Neuronal stem cell (in vitro differentiated cells): ENCODE measurements around the gene GTSF1L. TPM values are rescaled to one million over a fixed set of nuclear protein-coding genes. Genes with fewer than 3 reads are reported as not detected.

Experiments
- DNase-seq: peaks from one replicate; pipeline ENCODE4 v3.0.0-alpha.2; 2013; ENCODE audit warnings: low spot score
- H2AFZ ChIP-seq: one replicate; pipeline ENCODE4 v1.6.1; 2013; ENCODE audit warnings: mild to moderate bottlenecking, low read length, inconsistent platforms
- H2AK5ac ChIP-seq: 2 replicates; pipeline ENCODE4 v1.6.1; 2013; ENCODE audit warnings: low read depth, mild to moderate bottlenecking, inconsistent platforms, low read length, moderate library complexity, mixed read lengths
- H2BK120ac ChIP-seq: 2 replicates; pipeline ENCODE4 v1.6.1; 2013; ENCODE audit warnings: low read depth, mild to moderate bottlenecking, inconsistent platforms, low read length, moderate library complexity, mixed read lengths
- H2BK12ac ChIP-seq: one replicate; pipeline ENCODE4 v1.6.1; 2013; ENCODE audit warnings: low read length, inconsistent platforms
- H2BK15ac ChIP-seq: 2 replicates; pipeline ENCODE4 v1.6.1; 2013; ENCODE audit warnings: mild to moderate bottlenecking, low read length, inconsistent platforms, mixed read lengths
- H2BK5ac ChIP-seq: one replicate; pipeline ENCODE4 v1.6.1; 2013; ENCODE audit warnings: inconsistent platforms, mild to moderate bottlenecking, low read length, moderate library complexity
- H3K14ac ChIP-seq: one replicate; pipeline ENCODE4 v1.6.1; 2013; ENCODE audit warnings: low read length, inconsistent platforms
- H3K18ac ChIP-seq: 2 replicates; pipeline ENCODE4 v1.6.1; 2013; ENCODE audit warnings: low read length, inconsistent platforms
- H3K23ac ChIP-seq: 2 replicates; pipeline ENCODE4 v1.6.1; 2013; ENCODE audit warnings: low read depth, mild to moderate bottlenecking, mixed read lengths, low read length, inconsistent platforms; ENCODE audit not compliant: poor library complexity
- H3K27ac ChIP-seq: replicated peaks from 3 replicates; pipeline ENCODE4 v1.5.1; 2013; ENCODE audit warnings: low read length, inconsistent platforms
- H3K27me3 ChIP-seq, 3 experiments: 2 replicates each; pipeline ENCODE4 v1.6.1; 2013; ENCODE audit warnings: low read length in 3 of 3, mild to moderate bottlenecking in 2 of 3, inconsistent platforms in 1 of 3, low read depth in 1 of 3, mixed read lengths in 1 of 3, moderate library complexity in 1 of 3; ENCODE audit not compliant: control insufficient read depth in 3 of 3, insufficient read depth in 3 of 3
- H3K36me3 ChIP-seq, 2 donors: replicated peaks in 1 of 2; 2 replicates each; pipeline ENCODE4 v1.6.1; 2013; ENCODE audit warnings: low read length in 2 of 2; ENCODE audit not compliant: control insufficient read depth in 2 of 2, insufficient read depth in 2 of 2
- H3K4ac ChIP-seq: 2 replicates; pipeline ENCODE4 v1.6.1; 2013; ENCODE audit warnings: inconsistent platforms, mild to moderate bottlenecking, low read length, moderate library complexity
- H3K4me1 ChIP-seq, 2 donors: 1 replicate in 1 of 2; 2 replicates in 1 of 2; pipeline ENCODE4 v1.6.1; 2013; ENCODE audit warnings: low read length in 2 of 2, low read depth in 1 of 2; ENCODE audit not compliant: control insufficient read depth in 2 of 2, insufficient read depth in 1 of 2
- H3K4me2 ChIP-seq: one replicate; pipeline ENCODE4 v1.6.1; 2013; ENCODE audit warnings: mild to moderate bottlenecking, low read length, inconsistent platforms; ENCODE audit not compliant: insufficient read depth, poor library complexity, severe bottlenecking
- H3K4me3 ChIP-seq, 2 donors: 2 replicates each; pipeline ENCODE4 v1.5.1; 2013; ENCODE audit warnings: low read length in 2 of 2, mild to moderate bottlenecking in 2 of 2, inconsistent platforms in 1 of 2, moderate library complexity in 1 of 2
- H3K79me1 ChIP-seq: one replicate; pipeline ENCODE4 v1.6.1; 2013; ENCODE audit warnings: low read depth, mild to moderate bottlenecking, inconsistent platforms, low read length, moderate library complexity
- H3K9ac ChIP-seq: one replicate; pipeline ENCODE4 v1.6.1; 2013; ENCODE audit warnings: mild to moderate bottlenecking, low read depth, low read length, inconsistent platforms; ENCODE audit not compliant: poor library complexity
- H3K9me3 ChIP-seq, 2 donors: replicated peaks in 1 of 2; 2 replicates each; pipeline versions ENCODE3 to v1.6.1; 2013; ENCODE audit warnings: low read length in 2 of 2, mild to moderate bottlenecking in 2 of 2, inconsistent platforms in 1 of 2, low read depth in 1 of 2, mixed read lengths in 1 of 2, moderate library complexity in 1 of 2; ENCODE audit not compliant: control insufficient read depth in 2 of 2, insufficient read depth in 1 of 2
- H4K8ac ChIP-seq: one replicate; pipeline ENCODE4 v1.6.1; 2013; ENCODE audit warnings: low read depth, mild to moderate bottlenecking, inconsistent platforms, low read length, moderate library complexity
- H4K91ac ChIP-seq: one replicate; pipeline ENCODE4 v1.6.1; 2013; ENCODE audit warnings: low read length, low read depth, mild to moderate bottlenecking, inconsistent platforms; ENCODE audit not compliant: poor library complexity
- WGBS, 2 donors: extraction: QIAGEN DNeasy Blood & Tissue Kit; methylation state at CpG; one replicate each; pipeline ENCODE4 v1.1.7; 2013; ENCODE audit warnings: missing lambda C conversion rate in 2 of 2, mixed read lengths in 1 of 2; ENCODE audit not compliant: insufficient read length in 2 of 2, insufficient replicate concordance in 1 of 2; ENCODE audit errors: extremely low coverage in 2 of 2; 5-methylcytosine and 5-hydroxymethylcytosine counted together
- polyA plus RNA-seq, 2 experiments: library from polyadenylated mRNA; stranded (reverse); fragments of 200-250 nt; gene quantifications; one replicate each; pipeline ENCODE4 v1.2.3, GENCODE V29; 2013

The GTSF1L gene
- not detected for polyA plus RNA-seq (2013, experiment 1 of 2)
- not detected for polyA plus RNA-seq (2013, experiment 2 of 2)

GRCh38 chr20:43726811-43727338, at the start of gene GTSF1L:
Gene GTSF1L (minus strand): TSS chr20:43727002. CDS start chr20:43726694, 308 bp downstream.
- Histone ChIP-seq H2BK12ac (no peak within 1 kb of the TSS), H3K18ac (no peak within 1 kb of the TSS), H2BK120ac (no peak within 1 kb of the TSS), H3K9me3 (no peaks in the 10 kb centered on the region), H2AK5ac (no peak within 1 kb of the TSS), H3K36me3 (no peaks in the 10 kb centered on the region), H2BK5ac (no peak within 1 kb of the TSS), H4K91ac (no peak within 1 kb of the TSS), H3K14ac (no peak within 1 kb of the TSS), H3K4ac (no peak within 1 kb of the TSS), H3K27ac (no peak within 1 kb of the TSS), H3K27me3 (no peaks in the 10 kb centered on the region), H4K8ac (no peak within 1 kb of the TSS), H3K79me1 (no peaks in the 10 kb centered on the region), H3K9ac (no peak within 1 kb of the TSS), H3K23ac (no peak within 1 kb of the TSS), H2BK15ac (no peak within 1 kb of the TSS), H3K4me1 (peaks cover 0 to 2% of the 10 kb centered on the region in 2 donors), H3K4me2 (no peak within 1 kb of the TSS), H2AFZ (no peak within 1 kb of the TSS), H3K4me3 (no peak within 1 kb of the TSS)
- no peak for DNase-seq
- no CpG with 5 or more reads among the region's 11 CpGs for WGBS, 2 donors

GRCh38 chr20:43774754-43775153, 48.0 kb upstream of the GTSF1L start:
- H2BK15ac ChIP-seq, result no peak overlapping the region
- H3K23ac ChIP-seq, result no peak overlapping the region
- H3K9ac ChIP-seq, result no peak overlapping the region
- H2AK5ac ChIP-seq, result no peak overlapping the region
- H3K36me3 ChIP-seq, result no peaks in the 10 kb centered on the region
- H3K4me3 ChIP-seq, result no peak overlapping the region
- H3K4me2 ChIP-seq, result no peak overlapping the region
- H3K27ac ChIP-seq, result no peak overlapping the region
- no peak overlapping the region for H3K4ac ChIP-seq
- no peak overlapping the region for H2BK120ac ChIP-seq
- no peak overlapping the region for H4K91ac ChIP-seq
- H3K27me3 ChIP-seq, result no peaks in the 10 kb centered on the region
- no peak overlapping the region for H3K18ac ChIP-seq
- H2BK12ac ChIP-seq, result no peak overlapping the region
- H3K14ac ChIP-seq, result no peak overlapping the region
- no peak for DNase-seq
- peaks cover 0 to 4% of the 10 kb centered on the region in 2 donors for H3K4me1 ChIP-seq
- H4K8ac ChIP-seq, result no peak overlapping the region
- no peak overlapping the region for H2BK5ac ChIP-seq
- no peaks in the 10 kb centered on the region for H3K79me1 ChIP-seq
- no CpG with 5 or more reads among the region's 10 CpGs for WGBS, 2 donors
- peaks cover 5% of the 10 kb centered on the region in 2 donors for H3K9me3 ChIP-seq
- no peak overlapping the region for H2AFZ ChIP-seq

DNA sequence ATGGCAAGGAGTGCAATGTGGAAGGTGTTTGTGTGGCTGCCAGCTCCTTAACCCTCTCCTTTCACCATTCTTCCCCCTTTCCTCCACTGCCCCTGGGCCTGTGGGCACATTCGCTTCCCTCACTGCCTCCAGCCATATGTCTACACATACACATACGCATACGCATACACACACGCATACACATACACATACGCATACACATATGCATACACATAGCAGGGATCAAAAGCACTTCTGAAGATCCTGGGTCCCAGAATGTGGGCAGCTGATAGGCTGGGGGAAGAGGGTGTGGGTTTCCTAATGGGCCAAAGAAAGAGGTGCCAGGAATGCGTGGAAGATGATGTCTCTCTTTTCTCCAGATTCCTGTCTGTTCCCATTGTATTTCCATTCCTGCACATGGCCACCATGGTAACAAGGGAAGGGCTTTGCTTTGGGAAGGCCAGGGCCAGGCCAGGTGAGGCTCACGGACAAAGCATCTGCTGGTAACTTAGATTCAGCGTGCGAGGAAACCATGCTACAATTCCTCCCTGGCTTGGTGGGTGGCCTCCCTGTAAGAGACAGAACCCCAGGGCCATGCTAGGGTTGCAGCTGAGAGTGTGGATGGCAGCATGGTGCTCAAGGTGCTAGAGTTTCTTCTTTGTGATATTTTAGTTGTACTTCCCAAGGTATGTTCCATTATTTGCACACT, 44.8 kb upstream of the GTSF1L start:
- Histone ChIP-seq H3K27me3 (peaks cover 0 to 6% (median 0%) of the 10 kb centered on the region in 3 experiments), H4K8ac (no peak overlapping the region), H2BK120ac (no peak overlapping the region), H2BK15ac (no peak overlapping the region), H2BK12ac (no peak overlapping the region), H3K4me2 (no peak overlapping the region), H2AK5ac (no peak overlapping the region), H3K4me3 (no peak overlapping the region), H3K14ac (no peak overlapping the region), H4K91ac (no peak overlapping the region), H3K18ac (no peak overlapping the region), H3K4me1 (peaks cover 7% of the 10 kb centered on the region in 2 donors), H3K4ac (no peak overlapping the region), H3K36me3 (no peaks in the 10 kb centered on the region), H3K27ac (no peak overlapping the region), H3K23ac (no peak overlapping the region), H3K79me1 (no peaks in the 10 kb centered on the region), H2BK5ac (no peak overlapping the region), H3K9me3 (no peaks in the 10 kb centered on the region), H3K9ac (no peak overlapping the region), H2AFZ (no peak overlapping the region)
- WGBS, 2 donors, result no CpG with 5 or more reads among the region's 9 CpGs
- no peak for DNase-seq

DNA sequence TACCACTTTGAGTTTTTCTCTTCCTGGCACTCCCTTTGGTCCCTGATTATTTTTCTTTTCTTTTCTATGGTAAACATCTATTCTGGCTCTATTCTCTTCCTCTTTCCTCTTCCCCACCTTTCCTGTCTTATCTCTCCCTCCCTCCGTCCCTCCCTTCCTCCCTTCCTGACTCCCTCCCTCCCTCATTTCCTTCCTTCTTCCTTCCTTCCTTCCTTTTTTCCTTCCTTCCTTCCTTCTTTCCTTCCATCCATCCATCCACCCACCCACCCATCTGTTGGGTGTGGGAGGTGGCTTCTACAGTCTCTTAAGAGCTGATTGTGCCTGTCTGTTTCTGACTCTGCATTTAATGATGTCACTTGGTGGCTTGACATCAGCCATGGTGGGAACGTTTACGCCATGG, 43.5 kb upstream of the GTSF1L start:
- no peak overlapping the region for H3K23ac ChIP-seq
- no peak overlapping the region for H3K4ac ChIP-seq
- no peak overlapping the region for H2BK5ac ChIP-seq
- H3K9me3 ChIP-seq, result no peaks in the 10 kb centered on the region
- H3K27ac ChIP-seq, result no peak overlapping the region
- peaks cover 16 to 19% of the 10 kb centered on the region in 2 donors for H3K4me1 ChIP-seq
- H3K4me3 ChIP-seq, result no peak overlapping the region
- no peak overlapping the region for H2AK5ac ChIP-seq
- no peak overlapping the region for H2BK15ac ChIP-seq
- H2BK120ac ChIP-seq, result no peak overlapping the region
- no peaks in the 10 kb centered on the region for H3K79me1 ChIP-seq
- no peaks in the 10 kb centered on the region for H3K36me3 ChIP-seq
- no peak overlapping the region for H2AFZ ChIP-seq
- no peak overlapping the region for H3K18ac ChIP-seq
- H4K91ac ChIP-seq, result no peak overlapping the region
- no peak for DNase-seq
- WGBS, 2 donors, result no CpG with 5 or more reads among the region's 3 CpGs
- no peak overlapping the region for H3K4me2 ChIP-seq
- H3K9ac ChIP-seq, result no peak overlapping the region
- no peak overlapping the region for H3K14ac ChIP-seq
- peaks cover 0 to 6% (median 0%) of the 10 kb centered on the region in 3 experiments for H3K27me3 ChIP-seq
- no peak overlapping the region for H2BK12ac ChIP-seq
- no peak overlapping the region for H4K8ac ChIP-seq
